DOHH2 (cell line): Measurements from ENCODE around the gene MFGE8.

ENCODE experiments used
- H3F3A ChIP-seq: fragments of 200-600 bp; sonication (generic), shearing (Covaris generic); 2 replicates; pipeline ENCODE4 v1.6.0; 2016; ENCODE audit warnings: antibody characterized with exemption, mild to moderate bottlenecking; ENCODE audit not compliant: control insufficient read depth, insufficient read depth
- H3K27ac ChIP-seq: fragments of 200-600 bp; sonication (generic); 2 replicates; pipeline ENCODE4 v1.5.1; 2014; ENCODE audit warnings: low read depth, mild to moderate bottlenecking, low read length, moderate library complexity
- H3K27me3 ChIP-seq: fragments of 200-600 bp; sonication (generic); 2 replicates; pipeline ENCODE4 v1.6.1; 2014; ENCODE audit warnings: mild to moderate bottlenecking, low read length, mixed read lengths; ENCODE audit not compliant: control insufficient read depth
- H3K36me3 ChIP-seq: fragments of 200-600 bp; sonication (generic); 2 replicates; pipeline ENCODE4 v1.6.1; 2014; ENCODE audit warnings: mild to moderate bottlenecking, low read length, moderate library complexity, mixed read lengths; ENCODE audit not compliant: control insufficient read depth
- H3K4me1 ChIP-seq: fragments of 200-600 bp; sonication (generic); 2 replicates; pipeline ENCODE4 v1.6.1; 2014; ENCODE audit warnings: mild to moderate bottlenecking, low read length, mixed read lengths; ENCODE audit not compliant: control insufficient read depth
- H3K4me2 ChIP-seq: fragments of 200-600 bp; sonication (generic); 2 replicates; pipeline ENCODE4 v1.6.0; 2014; ENCODE audit warnings: mild to moderate bottlenecking, low read length, moderate library complexity
- H3K4me3 ChIP-seq: fragments of 200-600 bp; sonication (generic); 2 replicates; pipeline ENCODE4 v1.5.1; 2014; ENCODE audit warnings: mild to moderate bottlenecking, low read length, mixed read lengths
- H3K79me2 ChIP-seq: fragments of 200-600 bp; sonication (generic); 2 replicates; pipeline ENCODE4 v1.6.1; 2014; ENCODE audit warnings: mild to moderate bottlenecking, low read length, mixed read lengths; ENCODE audit not compliant: control insufficient read depth
- H3K9me2 ChIP-seq: fragments of 200-600 bp; sonication (generic); replicated peaks from 2 replicates; pipeline ENCODE4 v1.6.1; 2014; ENCODE audit warnings: mild to moderate bottlenecking, low read length, mixed read lengths; ENCODE audit not compliant: control insufficient read depth
- H3K9me3 ChIP-seq: fragments of 200-600 bp; sonication (generic); 2 replicates; pipeline ENCODE4 v1.6.1; 2014; ENCODE audit warnings: antibody characterized with exemption, low read length, mixed read lengths; ENCODE audit not compliant: control insufficient read depth, insufficient read depth
- H4K20me1 ChIP-seq: fragments of 200-600 bp; sonication (generic); 2 replicates; pipeline ENCODE4 v1.6.0; 2014; ENCODE audit warnings: low read depth, mild to moderate bottlenecking, antibody characterized with exemption, low read length, moderate library complexity; ENCODE audit not compliant: control insufficient read depth, insufficient read depth
- EZH2phosphoT487 ChIP-seq: fragments of 200-600 bp; sonication (generic); IDR thresholded peaks from 2 replicates; pipeline ENCODE4 v1.6.1; 2017; ENCODE audit warnings: borderline replicate concordance, mild to moderate bottlenecking, antibody characterized with exemption, low read length, moderate library complexity, mixed read lengths
- TF ChIP-seq, protein P1 (sequence below): fragments of 200-600 bp; sonication (generic); IDR thresholded peaks from one replicate; pipeline ENCODE4 v1.5.1; 2014; ENCODE audit warnings: antibody characterized with exemption, mild to moderate bottlenecking, low read depth, low read length; ENCODE audit not compliant: poor library complexity, severe bottlenecking

The MFGE8 gene

DNA sequence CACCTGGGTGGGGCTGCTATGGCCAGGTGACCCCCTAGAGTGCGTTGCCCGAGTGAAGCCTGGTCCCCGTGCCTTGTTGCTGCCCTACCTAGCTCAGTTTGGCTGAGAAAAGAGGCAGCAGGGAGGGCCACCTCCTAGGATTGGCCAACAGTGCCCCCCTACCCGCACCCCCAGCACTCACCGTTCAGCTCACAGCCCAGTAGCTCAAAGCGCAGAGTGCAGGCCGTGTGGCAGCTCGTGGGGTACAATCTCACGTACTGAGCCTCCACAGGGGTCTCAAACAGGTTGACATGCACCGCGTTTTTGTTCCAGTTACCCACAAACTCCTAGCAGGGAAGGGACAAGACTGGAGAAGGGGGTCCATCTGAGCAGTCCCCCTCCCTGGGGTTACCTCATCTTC, 7.6 kb downstream of the MFGE8 start:
- Histone ChIP-seq H3K4me1 (no peaks in the 10 kb centered on the region), H3K9me2 (no peaks in the 10 kb centered on the region), H3K27me3 (no peaks in the 10 kb centered on the region), H3K36me3 (no peaks in the 10 kb centered on the region), H3K27ac (no peak overlapping the region), H3K9me3 (no peaks in the 10 kb centered on the region), H4K20me1 (no peaks in the 10 kb centered on the region), H3K79me2 (no peaks in the 10 kb centered on the region), H3F3A (no peaks in the 10 kb centered on the region), H3K4me2 (no peak overlapping the region), H3K4me3 (no peak overlapping the region)
- TF ChIP-seq, protein P1, sequence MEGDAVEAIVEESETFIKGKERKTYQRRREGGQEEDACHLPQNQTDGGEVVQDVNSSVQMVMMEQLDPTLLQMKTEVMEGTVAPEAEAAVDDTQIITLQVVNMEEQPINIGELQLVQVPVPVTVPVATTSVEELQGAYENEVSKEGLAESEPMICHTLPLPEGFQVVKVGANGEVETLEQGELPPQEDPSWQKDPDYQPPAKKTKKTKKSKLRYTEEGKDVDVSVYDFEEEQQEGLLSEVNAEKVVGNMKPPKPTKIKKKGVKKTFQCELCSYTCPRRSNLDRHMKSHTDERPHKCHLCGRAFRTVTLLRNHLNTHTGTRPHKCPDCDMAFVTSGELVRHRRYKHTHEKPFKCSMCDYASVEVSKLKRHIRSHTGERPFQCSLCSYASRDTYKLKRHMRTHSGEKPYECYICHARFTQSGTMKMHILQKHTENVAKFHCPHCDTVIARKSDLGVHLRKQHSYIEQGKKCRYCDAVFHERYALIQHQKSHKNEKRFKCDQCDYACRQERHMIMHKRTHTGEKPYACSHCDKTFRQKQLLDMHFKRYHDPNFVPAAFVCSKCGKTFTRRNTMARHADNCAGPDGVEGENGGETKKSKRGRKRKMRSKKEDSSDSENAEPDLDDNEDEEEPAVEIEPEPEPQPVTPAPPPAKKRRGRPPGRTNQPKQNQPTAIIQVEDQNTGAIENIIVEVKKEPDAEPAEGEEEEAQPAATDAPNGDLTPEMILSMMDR, result no peak
- TF ChIP-seq EZH2phosphoT487, result no peak

DNA sequence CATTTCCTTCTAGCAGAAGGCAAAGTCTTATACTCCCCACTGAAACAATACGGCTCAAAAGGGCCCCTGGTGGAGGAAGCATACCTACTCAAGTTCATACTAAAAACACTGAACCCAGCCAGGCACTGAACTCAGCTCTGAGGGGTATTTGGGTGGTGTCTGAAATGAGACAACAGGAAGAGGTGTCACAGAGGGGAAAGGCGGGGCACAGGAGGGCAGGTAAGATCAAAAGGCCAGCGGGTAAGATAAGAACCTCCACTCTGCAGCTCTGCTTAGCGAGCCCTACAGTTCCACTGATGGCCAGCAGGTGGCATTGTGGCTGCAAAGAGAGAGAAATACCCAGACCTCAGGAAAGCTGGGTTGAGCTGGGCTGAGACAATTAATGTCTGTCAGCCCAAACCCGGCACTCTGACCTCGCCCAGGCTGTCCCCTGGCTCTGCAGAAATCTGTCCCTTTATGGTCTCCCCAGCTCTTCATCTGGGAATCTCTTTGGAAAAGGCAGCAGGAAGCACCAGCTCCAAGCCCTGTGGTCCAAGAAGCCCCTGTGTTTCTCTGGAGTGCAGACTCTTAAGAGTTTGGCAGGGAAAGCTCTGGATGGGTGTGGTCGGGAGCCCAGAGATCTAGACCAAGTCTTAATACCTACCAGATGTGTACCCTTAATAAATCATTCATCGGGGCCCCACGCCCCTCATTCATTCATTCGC, 8.4 kb downstream of the MFGE8 start:
- H3K4me2 ChIP-seq, result no peak overlapping the region
- H3K27ac ChIP-seq, result no peak overlapping the region
- no peaks in the 10 kb centered on the region for H3F3A ChIP-seq
- H3K9me2 ChIP-seq, result no peaks in the 10 kb centered on the region
- no peaks in the 10 kb centered on the region for H4K20me1 ChIP-seq
- H3K4me1 ChIP-seq, result no peaks in the 10 kb centered on the region
- H3K36me3 ChIP-seq, result no peaks in the 10 kb centered on the region
- H3K9me3 ChIP-seq, result no peaks in the 10 kb centered on the region
- H3K4me3 ChIP-seq, result no peak overlapping the region
- no peaks in the 10 kb centered on the region for H3K27me3 ChIP-seq
- H3K79me2 ChIP-seq, result no peaks in the 10 kb centered on the region
- TF ChIP-seq, protein P1, result peak; percentile 94
- TF ChIP-seq EZH2phosphoT487, result no peak

DNA sequence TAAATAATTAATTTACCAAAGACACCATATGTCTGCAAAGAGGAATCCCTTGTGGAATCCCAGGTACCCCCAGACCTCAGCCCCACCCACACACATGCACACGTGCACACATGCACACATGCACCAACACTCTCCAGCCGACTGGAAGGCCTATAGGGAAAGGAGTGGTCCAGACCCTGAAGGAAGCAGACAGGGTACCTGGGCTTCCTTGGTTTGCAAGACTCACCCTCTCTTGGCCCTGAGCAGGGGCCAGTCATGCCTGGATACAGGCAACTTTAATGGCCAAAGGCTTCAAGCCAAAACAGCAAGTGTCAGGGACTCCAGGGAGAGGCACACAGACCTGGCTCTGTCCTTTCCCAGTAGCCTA, 8.9 kb downstream of the MFGE8 start:
- Histone ChIP-seq H3K36me3 (no peaks in the 10 kb centered on the region), H3F3A (no peaks in the 10 kb centered on the region), H3K4me3 (no peak overlapping the region), H3K27me3 (no peaks in the 10 kb centered on the region), H3K4me2 (no peak overlapping the region), H3K4me1 (no peaks in the 10 kb centered on the region), H3K27ac (no peak overlapping the region), H3K9me2 (no peaks in the 10 kb centered on the region), H3K9me3 (no peaks in the 10 kb centered on the region), H4K20me1 (no peaks in the 10 kb centered on the region), H3K79me2 (no peaks in the 10 kb centered on the region)
- TF ChIP-seq EZH2phosphoT487, result no peak
- TF ChIP-seq, protein P1, result no peak
